CD4-positive, alpha-beta memory T cell (primary cell): ENCODE results near the gene PLAC8. TPM values are rescaled to one million over a fixed set of nuclear protein-coding genes. Genes with fewer than 3 reads are reported as not detected.
A peak's percentile ranks its signal among the peaks of the same experiment; 100 is the strongest.

Source experiments
- CTCF ChIA-PET: fragments of 350-600 bp; sonication (Branson Sonifier 250); formaldehyde crosslinking; loops from one replicate; lab custom pipeline; 2021; ENCODE audit warnings: inconsistent platforms; ENCODE audit not compliant: partially characterized antibody; lab: Charles Lee
- POLR2A ChIA-PET: fragments of 350-600 bp; sonication (Branson Sonifier 250); formaldehyde crosslinking; loops from one replicate; lab custom pipeline; 2021; ENCODE audit not compliant: partially characterized antibody; lab: Charles Lee
- DNase-seq, 5 donors: peaks; one replicate each; pipeline versions ENCODE4 v3.0.0 to v3.0.0-alpha.2; 2020 to 2022; ENCODE audit warnings: mixed read lengths in 1 of 5
- H3K27ac ChIP-seq: one replicate; pipeline ENCODE4 v1.7.0; 2013; ENCODE audit warnings: low read depth, low read length
- H3K27me3 ChIP-seq: 2 replicates; pipeline ENCODE4 v1.7.0; 2013; ENCODE audit warnings: mild to moderate bottlenecking, low read length, moderate library complexity; ENCODE audit not compliant: insufficient read depth
- H3K36me3 ChIP-seq: 2 replicates; pipeline ENCODE4 v1.7.0; 2013; ENCODE audit warnings: mild to moderate bottlenecking, low read length, moderate library complexity; ENCODE audit not compliant: insufficient read depth
- H3K4me1 ChIP-seq: 2 replicates; pipeline ENCODE4 v1.7.0; 2013; ENCODE audit warnings: mild to moderate bottlenecking, low read length, moderate library complexity; ENCODE audit not compliant: insufficient read depth
- H3K4me3 ChIP-seq, 2 donors: one replicate each; pipeline ENCODE4 v1.7.0; 2013; ENCODE audit warnings: low read length in 2 of 2, mild to moderate bottlenecking in 1 of 2
- H3K9me3 ChIP-seq, 2 donors: one replicate each; pipeline ENCODE4 v1.7.0; 2013; ENCODE audit warnings: low read length in 2 of 2, control low read depth in 1 of 2; ENCODE audit not compliant: control insufficient read depth in 1 of 2
- H3K27ac Mint-ChIP-seq, 7 donors: one replicate each; pipeline ENCODE4 v1.8.0; 2020 to 2021; ENCODE audit warnings: mixed read lengths in 7 of 7, mild to moderate bottlenecking in 6 of 7, inconsistent platforms in 3 of 7, moderate library complexity in 3 of 7
- H3K27me3 Mint-ChIP-seq, 2 donors: one replicate each; pipeline ENCODE4 v1.8.0; 2020 to 2021; ENCODE audit warnings: mixed read lengths in 2 of 2
- H3K36me3 Mint-ChIP-seq, 2 donors: one replicate each; pipeline ENCODE4 v1.8.0; 2020 to 2021; ENCODE audit warnings: mixed read lengths in 2 of 2, inconsistent platforms in 1 of 2, mild to moderate bottlenecking in 1 of 2
- H3K4me1 Mint-ChIP-seq, 4 donors: one replicate each; pipeline ENCODE4 v1.8.0; 2020 to 2021; ENCODE audit warnings: mixed read lengths in 4 of 4, mild to moderate bottlenecking in 1 of 4
- H3K4me3 Mint-ChIP-seq, 8 donors: one replicate each; pipeline ENCODE4 v1.8.0; 2020 to 2021; ENCODE audit warnings: mixed read lengths in 8 of 8, mild to moderate bottlenecking in 7 of 8, moderate library complexity in 6 of 8, inconsistent platforms in 3 of 8
- H3K9me3 Mint-ChIP-seq, 8 donors: one replicate each; pipeline ENCODE4 v1.8.0; 2020 to 2021; ENCODE audit warnings: mixed read lengths in 8 of 8, mild to moderate bottlenecking in 5 of 8, inconsistent platforms in 3 of 8, moderate library complexity in 1 of 8
- intact Hi-C: fragments of 100-400 bp; cut with micrococcal nuclease; formaldehyde crosslinking; loops from one replicate; pipeline ENCODE4 v1.15.1; 2023
- polyA plus RNA-seq, 2 donors: library from polyadenylated mRNA; unstranded; fragments of 300-500 nt; fragmentation: Illumina TruSeq; gene quantifications; one replicate each; pipeline ENCODE4 v1.2.3, GENCODE V29; 2021
- total RNA-seq, 2 experiments: library from RNA; stranded (reverse); gene quantifications; one replicate each; pipeline ENCODE4 v1.2.3, GENCODE V29; 2021

Gene PLAC8
- total and polyA plus RNA-seq, 4 experiments from 2014 or later: 148 to 424 (median 264) TPM

- ChIA-PET CTCF (interaction anchor here (0.6 to 5.4 kb wide), 4 partner anchors 14 to 135 kb away, joined by 3 to 34 read pairs (median 16); no protein-coding TSS in a partner anchor), POLR2A (interaction anchor here (0.8 to 2.5 kb wide), 7 partner anchors 10 to 92 kb away, joined by 3 to 26 read pairs (median 5); partner anchors contain the start of gene PLAC8)
- Mint-ChIP-seq H3K27ac (peak overlapping the region; percentile 89 to 94 (median 91)), H3K36me3 (no peaks in the 10 kb centered on the region), H3K9me3 (peaks cover 0 to 3% (median 0%) of the 10 kb centered on the region in 8 donors), H3K4me1 (peaks cover 8 to 16% (median 11%) of the 10 kb centered on the region in 4 donors), H3K27me3 (no peaks in the 10 kb centered on the region), H3K4me3 (peak overlapping the region; percentile 74 to 88 (median 80))
- no peaks in the 10 kb centered on the region for H3K36me3 ChIP-seq
- intact Hi-C loops: loop anchor here (1.0 kb wide), 1 partner anchor 11 kb away; the partner anchor contains the start of gene PLAC8
- H3K27me3 ChIP-seq: no peaks in the 10 kb centered on the region
- peak; percentile 68 to 82 (median 73) for DNase-seq
- H3K27ac ChIP-seq: no peak overlapping the region
- H3K9me3 ChIP-seq: no peaks in the 10 kb centered on the region
- no peak overlapping the region for H3K4me3 ChIP-seq
- H3K4me1 ChIP-seq: peaks cover 12% of the 10 kb centered on the region
Measured at GRCh38 chr4:83125738-83126141, 11.2 kb upstream of the PLAC8 start.

GRCh38 chr4:83124111-83124780, 9.7 kb upstream of the PLAC8 start:
- ChIA-PET POLR2A (interaction anchor here (0.6 to 2.5 kb wide), 4 partner anchors 9 to 14 kb away, joined by 4 to 26 read pairs (median 12); partner anchors contain the start of gene PLAC8), CTCF (interaction anchor here (0.7 to 5.4 kb wide), 6 partner anchors 10 to 143 kb away, joined by 3 to 34 read pairs (median 9); partner anchors contain the start of gene PLAC8)
- Mint-ChIP-seq H3K27ac (peak overlapping the region in 2 of 7 donors; percentile 17 to 31), H3K36me3 (no peaks in the 10 kb centered on the region), H3K4me1 (peaks cover 8 to 17% (median 11%) of the 10 kb centered on the region in 4 donors), H3K9me3 (peaks cover 0 to 3% (median 0%) of the 10 kb centered on the region in 8 donors), H3K27me3 (no peaks in the 10 kb centered on the region), H3K4me3 (peak overlapping the region in 2 of 8 donors; percentile 15 to 25)
- intact Hi-C loops: no loop called here
- Histone ChIP-seq H3K36me3 (no peaks in the 10 kb centered on the region), H3K27me3 (no peaks in the 10 kb centered on the region), H3K4me3 (no peak overlapping the region), H3K9me3 (no peaks in the 10 kb centered on the region), H3K27ac (no peak overlapping the region), H3K4me1 (peaks cover 12% of the 10 kb centered on the region)
- no peak for DNase-seq

DNA sequence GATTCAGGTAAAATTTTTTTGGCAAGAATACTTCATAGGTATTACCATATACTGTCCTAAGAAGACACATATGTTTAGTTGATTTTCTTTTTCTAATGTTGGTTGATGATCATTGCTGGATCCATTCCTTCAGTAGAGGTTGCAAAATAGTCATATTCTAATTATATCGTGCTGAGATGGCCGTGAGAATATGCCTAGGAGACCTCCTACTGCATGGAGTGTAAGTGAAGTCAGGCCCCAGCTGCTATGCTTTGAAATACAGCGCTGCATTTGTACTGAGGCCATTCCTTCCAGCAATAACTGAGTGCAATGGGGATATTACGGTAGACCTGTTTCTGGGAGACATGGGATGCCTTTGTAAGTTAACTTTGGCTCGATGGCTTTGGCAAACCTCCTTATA, 6.7 kb upstream of the PLAC8 start:
- CTCF ChIA-PET: interaction anchor here (0.9 kb wide), 1 partner anchor 8 kb away, joined by 3 read pairs; no protein-coding TSS in a partner anchor
- Mint-ChIP-seq H3K9me3 (no peaks in the 10 kb centered on the region), H3K27me3 (no peaks in the 10 kb centered on the region), H3K4me3 (no peak overlapping the region), H3K27ac (no peak overlapping the region), H3K4me1 (peaks cover 10 to 24% (median 13%) of the 10 kb centered on the region in 4 donors), H3K36me3 (no peaks in the 10 kb centered on the region)
- peaks cover 7% of the 10 kb centered on the region for H3K4me1 ChIP-seq
- no peaks in the 10 kb centered on the region for H3K36me3 ChIP-seq
- no peak for DNase-seq
- intact Hi-C loops: no loop called here
- H3K27ac ChIP-seq: no peak overlapping the region
- POLR2A ChIA-PET: no interaction called here
- no peaks in the 10 kb centered on the region for H3K9me3 ChIP-seq
- H3K4me3 ChIP-seq: no peak overlapping the region
- H3K27me3 ChIP-seq: no peaks in the 10 kb centered on the region

DNA sequence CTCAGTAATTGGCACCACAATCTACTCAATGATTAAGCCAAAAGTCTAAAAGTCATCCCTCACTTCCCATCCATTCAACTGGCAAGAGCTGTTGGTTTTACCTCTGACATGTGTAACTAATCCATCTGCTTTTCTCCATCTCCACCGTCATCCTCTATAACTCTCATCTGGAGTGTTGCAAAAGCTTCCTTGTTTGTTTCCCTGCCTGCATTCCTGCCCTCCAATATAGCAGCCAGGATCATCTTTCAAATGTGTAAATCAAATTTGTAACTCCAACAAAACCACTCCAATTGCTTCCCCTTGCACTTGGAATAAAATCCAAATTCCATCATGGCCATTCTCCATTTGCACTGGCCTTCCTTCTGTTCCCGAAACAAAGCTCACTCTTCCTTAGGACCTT, 4.3 kb upstream of the PLAC8 start:
- intact Hi-C loops: no loop called here
- Mint-ChIP-seq H3K27ac (peak overlapping the region in 1 of 7 donors; percentile 82), H3K4me3 (no peak overlapping the region), H3K4me1 (peaks cover 13 to 27% (median 19%) of the 10 kb centered on the region in 4 donors), H3K27me3 (no peaks in the 10 kb centered on the region), H3K36me3 (peaks cover 0 to 7% of the 10 kb centered on the region in 2 donors), H3K9me3 (no peaks in the 10 kb centered on the region)
- no peaks in the 10 kb centered on the region for H3K36me3 ChIP-seq
- no peak for DNase-seq
- no peaks in the 10 kb centered on the region for H3K9me3 ChIP-seq
- ChIA-PET POLR2A (interaction anchor here (0.8 kb wide), 1 partner anchor 12 kb away, joined by 3 read pairs; no protein-coding TSS in a partner anchor), CTCF (interaction anchor here (1.2 to 1.7 kb wide), 2 partner anchors 9 to 134 kb away, joined by 3 to 11 read pairs; no protein-coding TSS in a partner anchor)
- no peak overlapping the region for H3K27ac ChIP-seq
- H3K27me3 ChIP-seq: no peaks in the 10 kb centered on the region
- no peak overlapping the region for H3K4me3 ChIP-seq
- peaks cover 16% of the 10 kb centered on the region for H3K4me1 ChIP-seq

DNA sequence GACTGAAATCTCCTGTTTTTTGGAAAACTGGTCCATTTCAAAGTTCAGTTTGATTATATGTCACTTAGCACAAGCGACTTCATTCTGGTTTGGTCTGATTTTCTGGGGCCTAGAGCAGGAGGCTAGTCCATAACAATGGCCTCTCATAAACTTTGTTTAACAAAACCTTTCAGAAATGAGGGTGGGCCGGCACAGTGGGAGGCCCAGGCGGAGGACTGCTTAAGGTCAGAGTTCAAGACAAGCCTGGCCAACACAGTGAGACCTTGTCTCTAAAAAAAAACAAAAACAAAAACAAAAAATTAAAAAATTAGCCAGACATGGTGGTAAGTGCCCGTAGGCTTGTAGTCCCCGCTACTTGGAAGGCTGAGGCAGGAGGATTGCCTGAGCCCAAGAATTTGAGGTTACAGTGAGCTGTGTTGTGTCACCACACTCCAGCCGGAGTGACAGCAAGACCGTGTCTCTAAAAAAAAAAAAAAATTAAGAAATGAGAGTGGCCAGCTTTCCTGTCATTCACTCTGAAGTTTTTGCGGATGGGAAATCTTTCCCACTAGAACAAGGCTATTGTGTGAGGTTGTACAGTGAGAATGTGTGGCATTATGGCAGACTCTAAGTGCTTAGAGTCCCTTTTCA, 1.2 kb upstream of the PLAC8 start:
- H3K27me3 Mint-ChIP-seq: no peaks in the 10 kb centered on the region
- H3K4me1 ChIP-seq: peaks cover 32% of the 10 kb centered on the region
- peaks cover 4 to 25% of the 10 kb centered on the region in 2 donors for H3K36me3 Mint-ChIP-seq
- intact Hi-C loops: no loop called here
- peak overlapping the region in 1 of 8 donors; percentile 25 for H3K4me3 Mint-ChIP-seq
- ChIA-PET POLR2A (interaction anchor here (0.6 to 9.9 kb wide), 8 partner anchors 8 to 340 kb away, joined by 3 to 130 read pairs (median 16); partner anchors contain the start of genes COPS4 and HELQ), CTCF (interaction anchor here (1.0 to 8.2 kb wide), 7 partner anchors 8 to 136 kb away, joined by 3 to 125 read pairs (median 13); no protein-coding TSS in a partner anchor)
- no peak for DNase-seq
- peaks cover 0 to 4% (median 0%) of the 10 kb centered on the region in 8 donors for H3K9me3 Mint-ChIP-seq
- no peaks in the 10 kb centered on the region for H3K36me3 ChIP-seq
- H3K9me3 ChIP-seq: no peaks in the 10 kb centered on the region
- peak overlapping the region; percentile 90 to 99 (median 96) for H3K27ac Mint-ChIP-seq
- no peaks in the 10 kb centered on the region for H3K27me3 ChIP-seq
- H3K4me3 ChIP-seq: no peak overlapping the region
- H3K27ac ChIP-seq: peak overlapping the region; percentile 57
- peaks cover 18 to 52% (median 28%) of the 10 kb centered on the region in 4 donors for H3K4me1 Mint-ChIP-seq

GRCh38 chr4:83115000-83115399, 471 bp upstream of the PLAC8 start:
- no peak for DNase-seq

More at GRCh38 chr4:83115000-83115399, 471 bp upstream of the PLAC8 start:
- Mint-ChIP-seq H3K4me1 (peaks cover 23 to 60% (median 34%) of the 10 kb centered on the region in 4 donors), H3K27me3 (no peaks in the 10 kb centered on the region), H3K9me3 (peaks cover 0 to 4% (median 0%) of the 10 kb centered on the region in 8 donors), H3K36me3 (peaks cover 4 to 33% of the 10 kb centered on the region in 2 donors), H3K27ac (peak overlapping the region; percentile 90 to 99 (median 96)), H3K4me3 (peak overlapping the region; percentile 95 to 99 (median 96))
- CTCF ChIA-PET: interaction anchor here (0.9 to 8.2 kb wide), 8 partner anchors 9 to 145 kb away, joined by 3 to 125 read pairs (median 10); no protein-coding TSS in a partner anchor
- intact Hi-C loops: loop anchor here (1.0 to 5.0 kb wide), 5 partner anchors 11 to 137 kb away; no protein-coding TSS in a partner anchor
- POLR2A ChIA-PET: interaction anchor here (0.6 to 9.9 kb wide), 10 partner anchors 9 to 340 kb away, joined by 3 to 130 read pairs (median 6); partner anchors contain the start of genes COPS4 and HELQ
- H3K9me3 ChIP-seq: no peaks in the 10 kb centered on the region
- peaks cover 35% of the 10 kb centered on the region for H3K4me1 ChIP-seq
- H3K27me3 ChIP-seq: no peaks in the 10 kb centered on the region
- no peak overlapping the region for H3K4me3 ChIP-seq
- peak overlapping the region; percentile 57 for H3K27ac ChIP-seq
- no peaks in the 10 kb centered on the region for H3K36me3 ChIP-seq
